ENCODE measurements around the gene ANO6.
"Not testable (repeated sequence)": the region's sequence is repeated elsewhere in the genome, so short reads cannot be mapped to it uniquely, and the experiment has no call there.

The ANO6 gene

GRCh38 chr12:45317261-45317660, 101.4 kb downstream of the ANO6 start:
- not testable (repeated sequence) for DNase-seq

GRCh38 chr12:45322810-45323209, 106.9 kb downstream of the ANO6 start:
- no peak for DNase-seq

- DNase-seq: no peak
Observed at GRCh38 chr12:45324391-45324790, 108.5 kb downstream of the ANO6 start.

GRCh38 chr12:45326358-45326975, 110.6 kb downstream of the ANO6 start:
- DNase-seq: no peak

- no peak for DNase-seq
Observed at GRCh38 chr12:45327823-45328383, 112.0 kb downstream of the ANO6 start.

GRCh38 chr12:45329238-45329637, 113.3 kb downstream of the ANO6 start:
- no peak for DNase-seq

GRCh38 chr12:45329702-45330101, 113.8 kb downstream of the ANO6 start:
- no peak for DNase-seq

- DNase-seq: no peak
Observed at GRCh38 chr12:45331552-45331951, 115.7 kb downstream of the ANO6 start.

- no peak for DNase-seq
Observed at GRCh38 chr12:45334396-45334795, 118.5 kb downstream of the ANO6 start.

GRCh38 chr12:45336331-45336730, 120.4 kb downstream of the ANO6 start:
- DNase-seq: no peak

- no peak for DNase-seq
Observed at GRCh38 chr12:45336762-45337596, 121.1 kb downstream of the ANO6 start.

GRCh38 chr12:45337835-45338234, 121.9 kb downstream of the ANO6 start:
- DNase-seq: no peak

- no peak for DNase-seq
Observed at GRCh38 chr12:45338272-45338671, 122.4 kb downstream of the ANO6 start.

- DNase-seq: no peak
Observed at GRCh38 chr12:45339035-45339434, 123.1 kb downstream of the ANO6 start.

- no peak for DNase-seq
Observed at GRCh38 chr12:45342171-45342570, 126.3 kb downstream of the ANO6 start.

- DNase-seq: no peak
Observed at GRCh38 chr12:45342848-45343247, 127.0 kb downstream of the ANO6 start.

- no peak for DNase-seq
Observed at GRCh38 chr12:45343269-45344051, 127.6 kb downstream of the ANO6 start.

- DNase-seq: no peak
Observed at GRCh38 chr12:45348311-45348710, 132.4 kb downstream of the ANO6 start.

GRCh38 chr12:45348986-45349385, 133.1 kb downstream of the ANO6 start:
- DNase-seq: no peak

GRCh38 chr12:45349916-45350315, 134.0 kb downstream of the ANO6 start:
- no peak for DNase-seq

GRCh38 chr12:45350861-45351260, 135.0 kb downstream of the ANO6 start:
- no peak for DNase-seq

- DNase-seq: no peak
Observed at GRCh38 chr12:45351921-45352670, 136.2 kb downstream of the ANO6 start.

- no peak for DNase-seq
Observed at GRCh38 chr12:45353944-45354343, 138.0 kb downstream of the ANO6 start.
